Urinary bladder (tissue), 4 donors: ENCODE results near the gene HIBCH. TPM values are rescaled to one million over a fixed set of nuclear protein-coding genes. Genes with fewer than 3 reads are reported as not detected.
"Not testable (repeated sequence)": the region's sequence is repeated elsewhere in the genome, so short reads cannot be mapped to it uniquely, and the experiment has no call there.

Experiments used
- DNase-seq: peaks from one replicate; pipeline ENCODE4 v3.0.0-alpha.2; 2015; ENCODE audit errors: extremely low spot score
- H3K27ac ChIP-seq: one replicate; pipeline ENCODE4 v1.5.1; 2013; ENCODE audit warnings: low read depth, mild to moderate bottlenecking, moderate library complexity
- H3K36me3 ChIP-seq: one replicate; pipeline ENCODE4 v1.6.1; 2013; ENCODE audit warnings: mild to moderate bottlenecking, moderate library complexity; ENCODE audit not compliant: insufficient read depth
- H3K4me1 ChIP-seq: one replicate; pipeline ENCODE4 v1.6.1; 2013; ENCODE audit warnings: mild to moderate bottlenecking, moderate library complexity; ENCODE audit not compliant: insufficient read depth
- H3K4me3 ChIP-seq: one replicate; pipeline ENCODE4 v1.5.1; 2013; ENCODE audit warnings: low read depth, low read length
- WGBS: extraction: QIAGEN DNeasy Blood & Tissue Kit; methylation state at CpG from one replicate; pipeline ENCODE4 v1.1.7; 2013; 5-methylcytosine and 5-hydroxymethylcytosine counted together
- polyA plus RNA-seq: library from polyadenylated mRNA; stranded (reverse); fragments of 200-250 nt; gene quantifications from one replicate; pipeline ENCODE4 v1.2.3, GENCODE V29; 2013
- total RNA-seq: library from RNA; depleted of rRNA; stranded (reverse); fragments of >200 nt; gene quantifications from one replicate; pipeline ENCODE4 v1.2.3, GENCODE V29; 2014
- donor health status: healthy with polysubstance abuse.
- donor health status: healthy.

HIBCH gene
- total and polyA plus RNA-seq, 2 donors: 23.1 to 61.1 TPM

DNA sequence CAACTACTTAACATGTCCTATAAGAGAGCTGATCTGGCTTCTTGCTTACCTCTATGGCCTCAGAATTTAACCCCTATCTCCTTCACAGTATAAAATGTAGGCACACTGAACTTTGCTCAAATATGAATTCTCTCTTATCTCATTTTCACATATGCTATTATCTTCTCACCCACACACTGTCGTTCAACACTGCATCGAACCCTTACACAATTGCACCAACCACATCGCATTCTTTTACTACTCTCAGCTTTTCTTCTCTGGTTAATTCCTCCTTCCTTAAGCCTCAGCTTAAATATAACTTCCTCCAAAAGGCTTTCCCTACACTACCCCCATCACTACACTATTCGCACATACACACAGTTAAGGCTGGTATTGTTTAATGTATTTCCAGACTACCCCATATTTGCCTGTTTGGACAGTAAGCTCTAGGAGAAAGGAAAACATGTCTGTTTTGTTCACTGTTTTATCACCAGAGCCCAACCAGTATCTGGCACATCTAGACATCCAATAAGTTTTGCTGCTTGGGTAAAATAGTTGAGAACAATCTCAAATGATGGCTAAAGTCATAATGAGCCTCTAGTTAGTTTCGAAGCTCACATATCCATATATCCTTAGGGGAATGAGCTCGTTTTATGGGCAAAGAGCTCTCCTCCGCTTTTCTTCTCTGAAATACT is 47.7 kb downstream of the HIBCH start:
- DNase-seq: no peak
- no peaks in the 10 kb centered on the region for H3K4me1 ChIP-seq
- no peaks in the 10 kb centered on the region for H3K36me3 ChIP-seq
- no peak overlapping the region for H3K27ac ChIP-seq
- H3K4me3 ChIP-seq: no peak overlapping the region
- WGBS: 80% methylated on average over 7 of the region's 7 CpGs

DNA sequence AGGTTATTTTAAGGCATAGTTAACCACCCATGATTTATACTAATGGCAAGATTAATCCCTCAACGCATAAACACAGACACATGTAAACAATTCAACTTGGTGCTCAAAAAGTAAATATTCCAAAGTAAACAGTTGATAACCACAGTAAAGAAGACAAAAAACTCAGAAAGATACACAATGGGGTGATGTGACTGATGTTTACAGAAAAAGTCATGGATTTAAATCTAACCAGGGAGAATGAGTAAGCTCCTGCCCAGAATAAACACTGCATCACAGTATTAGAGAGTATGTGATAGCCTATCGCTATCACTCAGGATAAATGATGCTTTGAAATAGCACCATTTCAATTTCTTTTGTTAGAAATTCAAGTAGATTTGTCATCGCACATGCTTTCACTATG is 49.3 kb downstream of the HIBCH start:
- DNase-seq: no peak
- H3K27ac ChIP-seq: no peak overlapping the region
- WGBS: 72% methylated on average over 3 of the region's 3 CpGs

DNA sequence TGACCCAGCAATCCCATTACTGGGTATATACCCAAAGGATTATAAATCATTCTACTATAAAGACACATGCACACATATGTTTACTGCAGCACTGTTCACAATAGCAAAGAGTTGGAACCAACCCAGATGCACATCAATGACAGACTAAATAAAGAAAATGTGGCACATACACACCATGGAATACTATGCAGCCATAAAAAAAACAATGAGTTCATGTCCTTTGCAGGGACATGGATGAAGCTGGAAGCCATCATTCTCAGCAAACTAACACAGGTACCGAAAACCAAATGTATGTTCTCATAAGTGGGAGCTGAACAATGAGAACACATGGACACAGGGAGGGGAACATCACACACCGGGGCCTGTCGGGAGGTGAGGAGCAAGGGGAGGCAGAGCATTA is 49.9 kb downstream of the HIBCH start:
- DNase-seq, H3K36me3 ChIP-seq, H3K4me1 ChIP-seq, H3K4me3 ChIP-seq, H3K27ac ChIP-seq: not testable (repeated sequence)
- 99% methylated on average over 3 of the region's 3 CpGs for WGBS

More for the DNA sequence above, 49.3 kb downstream of the HIBCH start:
- Histone ChIP-seq H3K4me1 (no peaks in the 10 kb centered on the region), H3K4me3 (no peak overlapping the region), H3K36me3 (no peaks in the 10 kb centered on the region)

DNA sequence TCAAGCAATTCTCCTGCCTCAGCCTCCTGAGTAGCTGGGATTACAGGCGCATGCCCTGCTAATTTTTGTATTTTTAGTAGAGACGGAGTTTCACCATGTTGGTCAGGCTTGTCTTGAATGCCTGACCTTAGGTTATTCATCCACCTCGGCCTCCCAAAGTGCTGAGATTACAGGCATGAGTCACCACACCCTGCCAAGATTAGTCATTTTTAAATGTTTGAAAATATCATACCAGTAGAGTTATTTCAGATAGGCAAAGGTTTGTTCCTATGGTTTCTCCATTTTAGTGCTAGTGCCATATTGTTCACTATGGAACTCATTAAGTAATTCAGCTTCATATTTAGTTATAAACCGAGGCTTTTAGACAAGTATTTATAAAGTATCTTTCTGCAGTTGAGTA is 52.3 kb downstream of the HIBCH start:
- H3K4me3 ChIP-seq: no peak overlapping the region
- H3K36me3 ChIP-seq: no peaks in the 10 kb centered on the region
- no peak for DNase-seq
- H3K4me1 ChIP-seq: no peaks in the 10 kb centered on the region
- 85% methylated on average over 4 of the region's 4 CpGs for WGBS
- no peak overlapping the region for H3K27ac ChIP-seq

DNA sequence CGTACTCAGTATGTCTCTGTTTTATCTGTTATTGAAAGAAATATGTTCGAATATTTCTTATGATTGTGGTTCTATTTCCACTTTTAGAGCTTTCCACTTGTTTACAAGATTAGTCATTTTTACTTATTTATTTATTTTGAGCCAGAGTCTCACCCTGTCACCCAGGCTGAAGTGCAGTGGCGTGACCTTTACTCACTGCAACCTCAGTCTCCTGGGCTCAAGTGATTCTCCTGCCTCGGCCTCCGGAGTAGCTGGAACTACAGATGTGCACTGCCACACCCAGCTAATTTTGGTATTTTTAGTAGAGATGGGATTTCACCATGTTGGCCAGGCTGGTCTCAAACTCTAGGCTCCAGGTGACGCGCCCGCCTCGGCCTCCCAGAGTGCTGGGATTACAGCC is 53.3 kb downstream of the HIBCH start:
- no peak overlapping the region for H3K27ac ChIP-seq
- H3K4me1 ChIP-seq: no peaks in the 10 kb centered on the region
- DNase-seq: no peak
- no peak overlapping the region for H3K4me3 ChIP-seq
- no peaks in the 10 kb centered on the region for H3K36me3 ChIP-seq
- 98% methylated on average over 9 of the region's 9 CpGs for WGBS

DNA sequence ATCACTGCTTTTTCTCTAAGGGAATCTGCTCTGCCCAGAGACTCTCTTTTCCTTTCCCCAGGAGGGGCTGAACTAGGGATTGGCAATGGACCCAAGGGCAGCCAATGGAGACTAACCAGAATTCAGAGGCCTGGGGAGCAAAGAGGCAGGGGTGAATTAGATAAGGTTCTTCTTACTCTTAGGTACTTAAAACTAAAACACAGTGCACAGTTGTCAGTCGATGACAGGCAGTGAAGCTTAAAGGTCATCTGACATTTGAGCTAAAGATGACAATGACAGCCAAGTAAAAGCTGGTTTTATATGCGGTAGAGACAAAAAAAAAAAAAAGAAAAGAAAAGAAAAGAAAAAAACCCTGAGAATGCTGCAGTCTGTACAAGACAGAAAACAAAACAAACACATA is 57.8 kb downstream of the HIBCH start:
- Histone ChIP-seq H3K27ac (no peak overlapping the region), H3K4me3 (no peak overlapping the region), H3K4me1 (no peaks in the 10 kb centered on the region), H3K36me3 (no peaks in the 10 kb centered on the region)
- 90% methylated on average over 2 of the region's 2 CpGs for WGBS
- DNase-seq: no peak

DNA sequence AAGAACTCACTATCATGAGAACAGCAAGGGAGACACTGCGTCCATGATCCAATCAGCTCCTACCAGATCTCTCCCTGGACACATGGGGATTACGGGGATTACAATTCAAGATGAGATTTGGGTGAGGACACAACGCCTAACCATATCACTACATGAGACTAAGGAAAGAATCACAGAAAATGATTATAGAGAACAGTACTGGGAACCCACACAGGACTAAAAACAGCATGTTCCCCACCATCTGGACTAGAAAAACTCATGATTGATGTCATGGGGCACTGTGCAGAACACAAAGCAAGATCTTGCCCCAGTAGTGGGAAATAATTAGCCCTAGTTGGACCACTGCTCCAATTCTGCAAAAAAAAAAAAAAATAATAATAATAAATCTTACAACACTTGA is 63.5 kb downstream of the HIBCH start:
- 98% methylated on average over 3 of the region's 3 CpGs for WGBS
- DNase-seq: no peak
- no peak overlapping the region for H3K4me3 ChIP-seq
- H3K36me3 ChIP-seq: peaks cover 4% of the 10 kb centered on the region
- no peaks in the 10 kb centered on the region for H3K4me1 ChIP-seq
- H3K27ac ChIP-seq: no peak overlapping the region

DNA sequence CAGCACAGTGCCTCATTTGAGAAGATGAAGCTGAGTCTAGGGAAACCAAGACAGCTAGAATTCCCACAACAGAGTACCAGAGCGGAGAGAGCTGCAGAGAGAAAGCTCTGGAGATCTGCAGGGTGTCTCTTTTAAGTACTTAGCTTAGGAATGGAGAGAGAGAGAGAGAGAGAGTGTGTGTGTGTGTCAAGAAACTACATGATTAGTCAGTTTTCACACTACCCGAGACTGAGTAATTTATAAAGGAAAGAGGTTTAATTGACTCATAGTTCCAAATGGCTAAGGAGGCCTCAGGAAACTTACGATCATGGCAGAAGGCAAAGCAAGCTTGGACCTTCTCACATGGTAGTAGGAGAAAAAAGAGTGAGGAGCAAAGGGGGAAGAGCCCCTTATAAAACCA is 64.0 kb downstream of the HIBCH start:
- no peak overlapping the region for H3K4me3 ChIP-seq
- H3K4me1 ChIP-seq: no peaks in the 10 kb centered on the region
- peaks cover 4% of the 10 kb centered on the region for H3K36me3 ChIP-seq
- H3K27ac ChIP-seq: no peak overlapping the region
- 98% methylated on average over 3 of the region's 3 CpGs for WGBS
- no peak for DNase-seq

DNA sequence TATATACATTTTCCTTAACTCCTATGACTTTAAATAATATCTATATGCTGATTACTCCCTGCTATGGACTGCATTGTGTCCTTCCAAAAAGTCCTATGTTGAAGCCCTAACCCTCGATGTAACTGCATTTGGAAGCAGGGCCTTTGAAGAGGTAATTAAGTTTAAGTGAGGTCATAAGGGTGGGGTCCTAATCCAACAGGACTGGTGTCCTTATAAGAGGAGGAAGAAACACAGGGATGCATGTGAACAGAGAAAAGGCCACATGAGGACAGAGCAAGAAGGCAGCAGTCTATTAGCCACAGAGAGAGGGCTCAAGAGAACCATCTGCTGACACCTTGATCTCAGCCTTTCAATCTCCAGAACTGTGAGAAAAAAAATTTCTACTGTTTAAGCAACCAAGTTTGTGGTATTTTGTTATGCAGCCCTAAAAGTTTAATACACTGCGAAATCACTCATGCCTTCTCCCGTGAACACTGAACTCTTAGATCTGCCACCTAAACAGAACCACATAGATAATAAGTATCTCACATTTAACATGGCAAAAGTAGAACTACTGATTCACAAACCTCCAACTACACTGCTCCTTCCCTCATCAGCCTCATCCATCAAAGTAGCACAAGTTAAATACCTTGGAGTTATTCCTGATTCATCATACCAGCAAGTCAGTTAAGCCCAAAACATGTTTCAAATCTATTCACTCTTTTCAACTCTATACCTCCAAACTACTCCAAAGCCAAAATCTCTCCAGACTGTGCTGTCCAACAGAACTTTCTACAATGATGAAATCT is 65.4 kb downstream of the HIBCH start:
- no peak overlapping the region for H3K4me3 ChIP-seq
- no peak for DNase-seq
- H3K27ac ChIP-seq: no peak overlapping the region
- no peaks in the 10 kb centered on the region for H3K4me1 ChIP-seq
- peaks cover 4% of the 10 kb centered on the region for H3K36me3 ChIP-seq
- 94% methylated on average over 3 of the region's 3 CpGs for WGBS

DNA sequence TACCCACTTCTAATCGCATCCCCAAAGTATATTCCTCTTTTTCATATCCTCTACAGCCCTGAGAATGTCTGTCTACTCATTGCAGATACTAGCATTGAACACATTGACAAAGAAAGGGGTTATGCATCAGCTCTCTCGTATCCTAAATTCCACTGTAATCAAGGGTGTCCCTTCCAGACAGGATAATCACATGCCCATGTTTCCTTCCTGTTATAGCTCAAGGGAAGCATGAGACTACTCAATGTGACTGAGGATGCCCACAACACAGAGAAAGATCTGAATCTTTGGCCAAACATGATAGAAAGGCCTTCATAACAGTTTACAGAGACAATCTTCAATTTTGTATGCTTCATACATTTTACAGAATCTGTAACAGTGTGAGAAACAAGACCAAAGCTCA is 69.2 kb downstream of the HIBCH start:
- 82% methylated on average over 2 of the region's 2 CpGs for WGBS
- Histone ChIP-seq H3K27ac (no peak overlapping the region), H3K4me1 (no peaks in the 10 kb centered on the region), H3K4me3 (no peak overlapping the region), H3K36me3 (peaks cover 6% of the 10 kb centered on the region)
- DNase-seq: no peak

DNA sequence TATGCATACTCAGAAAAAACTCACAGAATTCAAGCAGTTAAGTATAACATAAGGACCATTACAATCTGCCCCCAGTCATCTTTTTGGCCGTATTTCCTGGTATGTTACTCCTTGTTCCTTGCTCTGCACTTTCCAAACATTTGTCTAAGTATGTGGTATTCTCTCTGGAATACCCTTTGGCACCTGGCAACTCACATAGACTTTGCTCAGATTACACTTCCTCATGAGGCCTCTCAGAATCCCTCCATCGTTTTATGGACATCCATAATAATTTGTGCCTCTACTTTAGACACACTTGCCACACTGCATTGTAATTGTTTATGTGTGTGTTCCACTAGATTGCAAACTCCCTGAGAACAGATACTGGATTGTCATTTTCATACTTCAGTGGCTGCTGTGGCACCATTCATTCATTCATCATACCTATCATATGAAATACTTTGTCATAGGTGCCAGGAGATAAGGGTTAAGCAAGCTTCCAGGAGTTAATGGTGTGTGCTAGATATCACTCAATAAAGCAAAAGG is 84.0 kb downstream of the HIBCH start:
- H3K27ac ChIP-seq: no peak overlapping the region

DNA sequence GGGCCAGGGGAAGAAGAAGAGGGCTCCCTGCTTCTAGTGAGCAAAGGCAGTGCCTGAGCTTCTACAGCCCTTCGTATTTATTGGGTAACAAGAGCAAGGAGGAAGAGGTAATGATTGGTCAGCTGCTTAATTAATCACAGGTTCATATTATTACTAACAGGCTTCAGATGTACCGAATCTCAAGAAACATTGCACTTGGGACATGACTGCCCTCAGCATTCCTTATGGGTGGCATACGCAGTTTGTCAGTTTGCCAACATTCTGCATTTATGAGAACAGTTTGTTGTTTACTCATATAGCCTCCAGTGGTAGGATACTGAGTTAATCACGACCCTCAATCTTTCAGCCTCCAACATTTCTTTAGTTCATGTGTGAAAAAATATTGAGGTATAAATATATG is 84.5 kb downstream of the HIBCH start:
- no peak for DNase-seq
- 90% methylated on average over 4 of the region's 4 CpGs for WGBS
- no peaks in the 10 kb centered on the region for H3K4me1 ChIP-seq

More for the DNA sequence above, 84.0 kb downstream of the HIBCH start:
- H3K36me3 ChIP-seq: peaks cover 2% of the 10 kb centered on the region
- DNase-seq: no peak
- H3K4me3 ChIP-seq: no peak overlapping the region
- 73% methylated on average over 2 of the region's 2 CpGs for WGBS
- H3K4me1 ChIP-seq: no peaks in the 10 kb centered on the region

DNA sequence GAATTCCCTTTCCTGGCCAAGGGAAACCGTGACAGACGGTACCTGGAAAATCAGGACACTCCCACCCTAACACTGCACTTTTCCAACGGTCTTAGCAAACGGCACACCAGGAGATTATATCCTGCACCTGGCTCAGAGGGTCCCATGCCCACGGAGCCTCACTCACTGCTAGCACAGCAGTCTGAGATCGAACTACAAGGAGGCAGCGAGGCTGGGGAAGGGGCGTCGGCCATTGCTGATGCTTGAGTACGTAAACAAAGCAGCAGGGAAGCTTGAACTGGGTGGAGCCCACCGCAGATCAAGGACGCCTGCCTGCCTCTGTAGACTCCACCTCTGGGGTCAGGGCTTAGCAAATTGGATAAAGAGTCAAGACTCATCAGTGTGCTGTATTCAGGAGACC is 95.6 kb downstream of the HIBCH start:
- H3K4me3 ChIP-seq, H3K27ac ChIP-seq, DNase-seq, H3K36me3 ChIP-seq, H3K4me1 ChIP-seq: not testable (repeated sequence)
- WGBS: 97% methylated on average over 12 of the region's 12 CpGs

More for the DNA sequence above, 84.5 kb downstream of the HIBCH start:
- H3K27ac ChIP-seq: no peak overlapping the region
- no peak overlapping the region for H3K4me3 ChIP-seq
- peaks cover 2% of the 10 kb centered on the region for H3K36me3 ChIP-seq

DNA sequence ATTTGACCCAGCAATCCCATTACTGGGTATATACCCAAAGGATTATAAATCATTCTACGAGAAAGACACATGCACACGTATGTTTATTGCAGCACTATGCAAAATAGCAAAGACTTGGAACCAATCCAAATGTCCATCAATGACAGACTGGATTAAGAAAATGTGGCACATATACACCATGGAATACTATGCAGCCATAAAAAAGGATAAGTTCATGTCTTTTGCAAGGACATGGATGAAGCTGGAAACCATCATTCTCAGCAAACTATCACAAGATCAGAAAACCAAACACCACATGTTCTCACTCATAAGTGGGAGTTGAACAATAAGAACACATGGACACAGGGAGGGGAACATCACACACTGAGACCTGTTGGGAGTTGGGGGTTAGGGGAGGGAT is 96.9 kb downstream of the HIBCH start:
- not testable (repeated sequence) for H3K4me1 ChIP-seq, H3K27ac ChIP-seq, DNase-seq, H3K36me3 ChIP-seq, H3K4me3 ChIP-seq
- WGBS: 94% methylated on average over 2 of the region's 2 CpGs
